HEK293 (cell line): ENCODE data around the gene CCDC57.

Experiments
- CTCF ChIA-PET: fragments of 350-600 bp; formaldehyde crosslinking; extraction: SDS; loops from one replicate; lab custom pipeline; 2021; ENCODE audit warnings: antibody characterized with exemption; lab: Yijun Ruan, JAX
- POLR2A ChIA-PET: fragments of 300-600 bp; formaldehyde crosslinking; extraction: SDS; loops from one replicate; lab custom pipeline; 2020; ENCODE audit warnings: antibody characterized with exemption, inconsistent platforms; lab: Yijun Ruan, JAX
- H3K27ac ChIP-seq: fragments of 200-500 bp; sonication (Bioruptor generic); 2 replicates; pipeline ENCODE4 v1.5.1; 2014; ENCODE audit warnings: low read depth, low read length, control low read depth, inconsistent platforms; ENCODE audit errors: extremely low read depth
- H3K36me3 ChIP-seq, 2 experiments: fragments of 200-500 bp in 1 of 2; sonication (Bioruptor generic) in 1 of 2; 1 replicate in 1 of 2; 2 replicates in 1 of 2; pipeline ENCODE4 v1.5.1; 2014 to 2017; ENCODE audit warnings: inconsistent platforms in 2 of 2, low read length in 2 of 2; ENCODE audit not compliant: control insufficient read depth in 2 of 2, insufficient read depth in 1 of 2
- H3K4me1 ChIP-seq: fragments of 200-500 bp; sonication (Bioruptor generic); 2 replicates; pipeline ENCODE4 v1.5.1; 2014; ENCODE audit warnings: mild to moderate bottlenecking, low read length, inconsistent platforms; ENCODE audit not compliant: control insufficient read depth, insufficient read depth
- H3K4me3 ChIP-seq: 2 replicates; pipeline ENCODE4 v1.5.1; 2011; ENCODE audit warnings: low read depth, mild to moderate bottlenecking, control low read depth, low read length, moderate library complexity
- H3K9me3 ChIP-seq: fragments of 200-500 bp; sonication (Bioruptor generic); 2 replicates; pipeline ENCODE4 v1.5.1; 2014; ENCODE audit warnings: low read depth, low read length, inconsistent platforms; ENCODE audit not compliant: control insufficient read depth, insufficient read depth
- GLI4 ChIP-seq: fragments of 450-650 bp; formaldehyde crosslinking; IDR thresholded peaks from 2 replicates; pipeline ENCODE4 v1.5.1; 2016; ENCODE audit warnings: missing biosample characterization, missing genetic modification characterization
- GLIS2 ChIP-seq: fragments of 450-650 bp; formaldehyde crosslinking; IDR thresholded peaks from 2 replicates; pipeline ENCODE4 v1.5.1; 2016; ENCODE audit warnings: missing biosample characterization, missing genetic modification characterization
- HOXC10 ChIP-seq: sonication (generic); formaldehyde crosslinking; IDR thresholded peaks from 2 replicates; pipeline ENCODE4 v1.8.1; 2023; ENCODE audit warnings: mild to moderate bottlenecking, missing genetic modification reagents
- ZBTB17 ChIP-seq: fragments of 450-650 bp; formaldehyde crosslinking; IDR thresholded peaks from 2 replicates; pipeline ENCODE4 v1.5.1; 2016; ENCODE audit warnings: missing biosample characterization, missing genetic modification characterization
- ZNF174 ChIP-seq: fragments of 450-650 bp; formaldehyde crosslinking; IDR thresholded peaks from 2 replicates; pipeline ENCODE4 v1.5.0; 2017; ENCODE audit warnings: missing biosample characterization, mild to moderate bottlenecking, missing genetic modification characterization
- ZNF280C ChIP-seq: fragments of 450-650 bp; formaldehyde crosslinking; IDR thresholded peaks from 2 replicates; pipeline ENCODE4 v1.5.1; 2016; ENCODE audit warnings: missing biosample characterization, missing genetic modification characterization
- ZNF302 ChIP-seq: fragments of 450-650 bp; formaldehyde crosslinking; IDR thresholded peaks from 2 replicates; pipeline ENCODE4 v1.5.1; 2016; ENCODE audit warnings: missing biosample characterization, missing genetic modification characterization, low read depth
- ZNF433 ChIP-seq: fragments of 450-650 bp; formaldehyde crosslinking; IDR thresholded peaks from 2 replicates; pipeline ENCODE4 v1.5.1; 2016; ENCODE audit warnings: missing biosample characterization, missing genetic modification characterization, low read depth
- ZNF449 ChIP-seq: fragments of 450-650 bp; formaldehyde crosslinking; IDR thresholded peaks from 2 replicates; pipeline ENCODE4 v1.5.1; 2017; ENCODE audit warnings: missing biosample characterization, mild to moderate bottlenecking, missing genetic modification characterization, moderate library complexity
- ZNF48 ChIP-seq: fragments of 450-650 bp; formaldehyde crosslinking; IDR thresholded peaks from 2 replicates; pipeline ENCODE4 v1.5.1; 2016; ENCODE audit warnings: missing biosample characterization, missing genetic modification characterization
- ZNF510 ChIP-seq: fragments of 450-650 bp; formaldehyde crosslinking; IDR thresholded peaks from 2 replicates; pipeline ENCODE4 v1.5.1; 2018; ENCODE audit warnings: mild to moderate bottlenecking, missing genetic modification characterization, missing biosample characterization; ENCODE audit not compliant: insufficient replicate concordance
- ZNF518A ChIP-seq: fragments of 450-650 bp; formaldehyde crosslinking; conservative IDR thresholded peaks from 2 replicates; pipeline ENCODE4 v1.5.1; 2016; ENCODE audit warnings: low read depth, missing biosample characterization, missing genetic modification characterization
- ZNF548 ChIP-seq: fragments of 450-650 bp; formaldehyde crosslinking; IDR thresholded peaks from 2 replicates; pipeline ENCODE4 v1.5.1; 2016; ENCODE audit warnings: missing biosample characterization, missing genetic modification characterization
- ZNF561 ChIP-seq: fragments of 450-650 bp; IDR thresholded peaks from 2 replicates; pipeline ENCODE4 v1.5.1; 2018; ENCODE audit warnings: missing biosample characterization, missing genetic modification characterization, borderline replicate concordance
- ZNF654 ChIP-seq: fragments of 450-650 bp; formaldehyde crosslinking; IDR thresholded peaks from 2 replicates; pipeline ENCODE4 v1.5.1; 2016; ENCODE audit warnings: low read depth, missing biosample characterization, missing genetic modification characterization
- ZNF664 ChIP-seq: fragments of 450-650 bp; formaldehyde crosslinking; IDR thresholded peaks from 2 replicates; pipeline ENCODE4 v1.5.1; 2016; ENCODE audit warnings: missing biosample characterization, missing genetic modification characterization
- ZNF677 ChIP-seq: fragments of 450-650 bp; IDR thresholded peaks from 2 replicates; pipeline ENCODE4 v1.5.0; 2018; ENCODE audit warnings: missing biosample characterization, mild to moderate bottlenecking, missing genetic modification characterization, moderate library complexity
- ZNF692 ChIP-seq: fragments of 450-650 bp; formaldehyde crosslinking; IDR thresholded peaks from 2 replicates; pipeline ENCODE4 v1.5.1; 2016; ENCODE audit warnings: missing biosample characterization, missing genetic modification characterization
- ZNF701 ChIP-seq: fragments of 450-650 bp; formaldehyde crosslinking; IDR thresholded peaks from 2 replicates; pipeline ENCODE4 v1.5.1; 2016; ENCODE audit warnings: missing biosample characterization, missing genetic modification characterization
- ZNF777 ChIP-seq: fragments of 450-650 bp; formaldehyde crosslinking; IDR thresholded peaks from 2 replicates; pipeline ENCODE4 v1.5.1; 2017; ENCODE audit warnings: missing biosample characterization, missing genetic modification characterization, borderline replicate concordance
- ZSCAN16 ChIP-seq: fragments of 450-650 bp; formaldehyde crosslinking; IDR thresholded peaks from 2 replicates; pipeline ENCODE4 v1.5.1; 2016; ENCODE audit warnings: missing biosample characterization, missing genetic modification characterization
- ZSCAN5A ChIP-seq: fragments of 450-650 bp; formaldehyde crosslinking; IDR thresholded peaks from 2 replicates; pipeline ENCODE4 v1.5.1; 2016; ENCODE audit warnings: missing biosample characterization, missing genetic modification characterization

CCDC57 gene

GRCh38 chr17:82092094-82092586, 120.5 kb downstream of the CCDC57 start (continued):
- TF ChIP-seq ZNF561 (tag by site-specific recombination) = no peak
- TF ChIP-seq ZNF302 (tag by site-specific recombination) = no peak
- no peak for TF ChIP-seq ZNF449 (tag by site-specific recombination)
- no peak for TF ChIP-seq ZNF518A (tag by site-specific recombination)
- no peak for TF ChIP-seq HOXC10 (CRISPR knock-in tag)

- ChIA-PET POLR2A (interaction anchor here (1.0 to 2.3 kb wide), 5 partner anchors 11 to 54 kb away, joined by 3 to 9 read pairs (median 4); partner anchors contain the start of gene DCXR), CTCF (no interaction called here)
- Histone ChIP-seq H3K36me3 (peaks cover 27 to 97% of the 10 kb centered on the region in 2 experiments), H3K4me3 (no peak overlapping the region), H3K9me3 (no peaks in the 10 kb centered on the region), H3K4me1 (0 out of 2 replicates have a peak, but pooled peaks cover 5% of the 10 kb centered on the region), H3K27ac (peak overlapping the region; percentile 24; the same call in 1 of the 2 replicates)
- TF ChIP-seq ZNF48 (tag by site-specific recombination) = no peak
- TF ChIP-seq ZNF664 (tag by site-specific recombination) = no peak
- no peak for TF ChIP-seq ZNF677 (tag by site-specific recombination)
- no peak for TF ChIP-seq ZNF777 (tag by site-specific recombination)
- no peak for TF ChIP-seq ZNF174 (tag by site-specific recombination)
- no peak for TF ChIP-seq ZNF280C (tag by site-specific recombination)
- no peak for TF ChIP-seq ZNF692 (tag by site-specific recombination)
- peak; percentile 50 for TF ChIP-seq GLIS2 (tag by site-specific recombination)
- TF ChIP-seq ZSCAN5A = no peak
- no peak for TF ChIP-seq ZNF510 (tag by site-specific recombination)
- no peak for TF ChIP-seq ZBTB17 (tag by site-specific recombination)
- no peak for TF ChIP-seq GLI4 (tag by site-specific recombination)
- no peak for TF ChIP-seq ZNF701 (tag by site-specific recombination)
- no peak for TF ChIP-seq ZNF433
- no peak for TF ChIP-seq ZNF548 (tag by site-specific recombination)
- TF ChIP-seq ZNF654 (tag by site-specific recombination) = no peak
- TF ChIP-seq ZSCAN16 (tag by site-specific recombination) = no peak
Measured at GRCh38 chr17:82091264-82092066, 121.2 kb downstream of the CCDC57 start.
